CD4-positive, alpha-beta memory T cell (primary cell): ENCODE results near the gene ABHD5. TPM values are rescaled to one million over a fixed set of nuclear protein-coding genes. Genes with fewer than 3 reads are reported as not detected.

Source experiments
- CTCF ChIA-PET: fragments of 350-600 bp; sonication (Branson Sonifier 250); formaldehyde crosslinking; loops from one replicate; lab custom pipeline; 2021; ENCODE audit warnings: inconsistent platforms; ENCODE audit not compliant: partially characterized antibody; lab: Charles Lee
- POLR2A ChIA-PET: fragments of 350-600 bp; sonication (Branson Sonifier 250); formaldehyde crosslinking; loops from one replicate; lab custom pipeline; 2021; ENCODE audit not compliant: partially characterized antibody; lab: Charles Lee
- DNase-seq, 5 donors: peaks; one replicate each; pipeline versions ENCODE4 v3.0.0 to v3.0.0-alpha.2; 2020 to 2022; ENCODE audit warnings: mixed read lengths in 1 of 5
- H3K27ac ChIP-seq: one replicate; pipeline ENCODE4 v1.7.0; 2013; ENCODE audit warnings: low read depth, low read length
- H3K27me3 ChIP-seq: 2 replicates; pipeline ENCODE4 v1.7.0; 2013; ENCODE audit warnings: mild to moderate bottlenecking, low read length, moderate library complexity; ENCODE audit not compliant: insufficient read depth
- H3K36me3 ChIP-seq: 2 replicates; pipeline ENCODE4 v1.7.0; 2013; ENCODE audit warnings: mild to moderate bottlenecking, low read length, moderate library complexity; ENCODE audit not compliant: insufficient read depth
- H3K4me1 ChIP-seq: 2 replicates; pipeline ENCODE4 v1.7.0; 2013; ENCODE audit warnings: mild to moderate bottlenecking, low read length, moderate library complexity; ENCODE audit not compliant: insufficient read depth
- H3K4me3 ChIP-seq, 2 donors: one replicate each; pipeline ENCODE4 v1.7.0; 2013; ENCODE audit warnings: low read length in 2 of 2, mild to moderate bottlenecking in 1 of 2
- H3K9me3 ChIP-seq, 2 donors: one replicate each; pipeline ENCODE4 v1.7.0; 2013; ENCODE audit warnings: low read length in 2 of 2, control low read depth in 1 of 2; ENCODE audit not compliant: control insufficient read depth in 1 of 2
- H3K27ac Mint-ChIP-seq, 7 donors: one replicate each; pipeline ENCODE4 v1.8.0; 2020 to 2021; ENCODE audit warnings: mixed read lengths in 7 of 7, mild to moderate bottlenecking in 6 of 7, inconsistent platforms in 3 of 7, moderate library complexity in 3 of 7
- H3K27me3 Mint-ChIP-seq, 2 donors: one replicate each; pipeline ENCODE4 v1.8.0; 2020 to 2021; ENCODE audit warnings: mixed read lengths in 2 of 2
- H3K36me3 Mint-ChIP-seq, 2 donors: one replicate each; pipeline ENCODE4 v1.8.0; 2020 to 2021; ENCODE audit warnings: mixed read lengths in 2 of 2, inconsistent platforms in 1 of 2, mild to moderate bottlenecking in 1 of 2
- H3K4me1 Mint-ChIP-seq, 4 donors: one replicate each; pipeline ENCODE4 v1.8.0; 2020 to 2021; ENCODE audit warnings: mixed read lengths in 4 of 4, mild to moderate bottlenecking in 1 of 4
- H3K4me3 Mint-ChIP-seq, 8 donors: one replicate each; pipeline ENCODE4 v1.8.0; 2020 to 2021; ENCODE audit warnings: mixed read lengths in 8 of 8, mild to moderate bottlenecking in 7 of 8, moderate library complexity in 6 of 8, inconsistent platforms in 3 of 8
- H3K9me3 Mint-ChIP-seq, 8 donors: one replicate each; pipeline ENCODE4 v1.8.0; 2020 to 2021; ENCODE audit warnings: mixed read lengths in 8 of 8, mild to moderate bottlenecking in 5 of 8, inconsistent platforms in 3 of 8, moderate library complexity in 1 of 8
- intact Hi-C: fragments of 100-400 bp; cut with micrococcal nuclease; formaldehyde crosslinking; loops from one replicate; pipeline ENCODE4 v1.15.1; 2023
- polyA plus RNA-seq, 2 donors: library from polyadenylated mRNA; unstranded; fragments of 300-500 nt; fragmentation: Illumina TruSeq; gene quantifications; one replicate each; pipeline ENCODE4 v1.2.3, GENCODE V29; 2021
- total RNA-seq, 2 experiments: library from RNA; stranded (reverse); gene quantifications; one replicate each; pipeline ENCODE4 v1.2.3, GENCODE V29; 2021

Gene ABHD5
- total and polyA plus RNA-seq, 4 experiments from 2014 or later = 5.3 to 7.5 (median 6.6) TPM

DNA sequence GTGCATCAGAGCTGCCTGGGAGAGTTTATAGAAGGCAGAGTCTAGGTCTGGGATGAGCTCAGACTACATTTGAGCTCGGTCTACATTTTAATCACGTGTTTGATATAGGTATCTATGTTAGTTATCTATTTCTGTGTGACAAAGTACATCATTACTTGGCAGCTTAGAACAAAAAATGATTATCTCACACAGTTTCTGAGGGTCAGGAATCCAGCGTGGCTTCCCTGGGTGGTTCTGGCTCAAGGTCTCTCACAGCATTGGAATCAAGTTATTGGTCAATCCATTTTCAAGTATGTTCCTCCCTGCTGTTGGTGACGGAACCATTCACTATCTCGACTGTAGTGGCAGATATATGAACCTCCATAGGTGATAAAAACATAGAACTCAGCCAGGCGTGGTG lies 71.7 kb downstream of the ABHD5 start:
- Histone ChIP-seq H3K36me3 (no peaks in the 10 kb centered on the region), H3K4me3 (no peak overlapping the region), H3K27ac (no peak overlapping the region), H3K9me3 (no peaks in the 10 kb centered on the region), H3K27me3 (no peaks in the 10 kb centered on the region), H3K4me1 (peaks cover 1% of the 10 kb centered on the region)
- CTCF ChIA-PET = interaction anchor here (0.7 to 1.5 kb wide), 2 partner anchors 10 to 58 kb away, joined by 3 to 4 read pairs; no protein-coding TSS in a partner anchor
- intact Hi-C loops = no loop called here
- DNase-seq = no peak
- Mint-ChIP-seq H3K9me3 (peaks cover 0 to 2% (median 0%) of the 10 kb centered on the region in 8 donors), H3K27ac (no peak overlapping the region), H3K36me3 (no peaks in the 10 kb centered on the region), H3K4me1 (peaks cover 11 to 21% (median 16%) of the 10 kb centered on the region in 4 donors), H3K4me3 (no peak overlapping the region), H3K27me3 (no peaks in the 10 kb centered on the region)
- POLR2A ChIA-PET = no interaction called here

- no peaks in the 10 kb centered on the region for H3K9me3 Mint-ChIP-seq
- no peak overlapping the region for H3K4me3 Mint-ChIP-seq
- intact Hi-C loops = no loop called here
- H3K27me3 Mint-ChIP-seq = peaks cover 2% of the 10 kb centered on the region in 2 donors
- H3K4me1 Mint-ChIP-seq = peaks cover under 1 to 15% (median 8%) of the 10 kb centered on the region in 4 donors
- Histone ChIP-seq H3K36me3 (no peaks in the 10 kb centered on the region), H3K9me3 (no peaks in the 10 kb centered on the region), H3K4me3 (no peak overlapping the region), H3K27me3 (no peaks in the 10 kb centered on the region), H3K4me1 (peaks cover 7% of the 10 kb centered on the region), H3K27ac (no peak overlapping the region)
- POLR2A ChIA-PET = no interaction called here
- no peaks in the 10 kb centered on the region for H3K36me3 Mint-ChIP-seq
- CTCF ChIA-PET = no interaction called here
- H3K27ac Mint-ChIP-seq = no peak overlapping the region
- no peak for DNase-seq
Observed at GRCh38 chr3:43764056-43764455, 73.3 kb downstream of the ABHD5 start.

DNA sequence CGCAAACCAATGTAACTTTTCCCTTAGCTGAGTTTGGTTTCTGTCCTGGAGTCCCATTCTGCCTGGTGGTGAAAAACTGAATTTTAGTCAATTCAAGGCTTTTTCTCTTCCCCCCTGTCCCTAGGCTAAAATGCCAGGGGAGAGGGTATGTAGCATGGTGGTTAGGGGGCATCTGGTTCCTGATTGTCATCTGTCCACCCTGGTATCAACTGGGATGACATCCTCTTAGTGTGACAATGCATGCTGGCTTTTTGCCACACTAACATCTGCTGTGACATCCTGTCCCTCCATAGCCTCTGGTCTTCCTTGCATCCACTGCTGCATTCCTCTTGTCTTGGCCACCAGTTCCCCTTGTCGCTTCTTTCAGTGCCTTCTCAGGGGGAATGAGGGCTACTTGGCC lies 73.7 kb downstream of the ABHD5 start:
- H3K27ac Mint-ChIP-seq = no peak overlapping the region
- Histone ChIP-seq H3K9me3 (no peaks in the 10 kb centered on the region), H3K4me3 (no peak overlapping the region), H3K27ac (no peak overlapping the region), H3K4me1 (peaks cover 11% of the 10 kb centered on the region), H3K36me3 (no peaks in the 10 kb centered on the region), H3K27me3 (no peaks in the 10 kb centered on the region)
- no peaks in the 10 kb centered on the region for H3K36me3 Mint-ChIP-seq
- intact Hi-C loops = no loop called here
- peaks cover 2% of the 10 kb centered on the region in 2 donors for H3K27me3 Mint-ChIP-seq
- no peak overlapping the region for H3K4me3 Mint-ChIP-seq
- POLR2A ChIA-PET = no interaction called here
- H3K4me1 Mint-ChIP-seq = peaks cover 4 to 15% (median 11%) of the 10 kb centered on the region in 4 donors
- no peaks in the 10 kb centered on the region for H3K9me3 Mint-ChIP-seq
- DNase-seq = no peak
- CTCF ChIA-PET = no interaction called here

GRCh38 chr3:43765521-43765971 lies 74.8 kb downstream of the ABHD5 start:
- peaks cover 11 to 24% (median 18%) of the 10 kb centered on the region in 4 donors for H3K4me1 Mint-ChIP-seq
- Histone ChIP-seq H3K4me1 (peaks cover 22% of the 10 kb centered on the region), H3K4me3 (no peak overlapping the region), H3K36me3 (no peaks in the 10 kb centered on the region), H3K9me3 (no peaks in the 10 kb centered on the region), H3K27me3 (no peaks in the 10 kb centered on the region), H3K27ac (no peak overlapping the region)
- intact Hi-C loops = no loop called here
- H3K9me3 Mint-ChIP-seq = no peaks in the 10 kb centered on the region
- ChIA-PET POLR2A (no interaction called here), CTCF (interaction anchor here (1.5 to 1.9 kb wide), 2 partner anchors 10 to 220 kb away, joined by 4 to 13 read pairs; no protein-coding TSS in a partner anchor)
- DNase-seq = no peak
- H3K27me3 Mint-ChIP-seq = peaks cover 2% of the 10 kb centered on the region in 2 donors
- H3K27ac Mint-ChIP-seq = no peak overlapping the region
- H3K4me3 Mint-ChIP-seq = no peak overlapping the region
- H3K36me3 Mint-ChIP-seq = no peaks in the 10 kb centered on the region

DNA sequence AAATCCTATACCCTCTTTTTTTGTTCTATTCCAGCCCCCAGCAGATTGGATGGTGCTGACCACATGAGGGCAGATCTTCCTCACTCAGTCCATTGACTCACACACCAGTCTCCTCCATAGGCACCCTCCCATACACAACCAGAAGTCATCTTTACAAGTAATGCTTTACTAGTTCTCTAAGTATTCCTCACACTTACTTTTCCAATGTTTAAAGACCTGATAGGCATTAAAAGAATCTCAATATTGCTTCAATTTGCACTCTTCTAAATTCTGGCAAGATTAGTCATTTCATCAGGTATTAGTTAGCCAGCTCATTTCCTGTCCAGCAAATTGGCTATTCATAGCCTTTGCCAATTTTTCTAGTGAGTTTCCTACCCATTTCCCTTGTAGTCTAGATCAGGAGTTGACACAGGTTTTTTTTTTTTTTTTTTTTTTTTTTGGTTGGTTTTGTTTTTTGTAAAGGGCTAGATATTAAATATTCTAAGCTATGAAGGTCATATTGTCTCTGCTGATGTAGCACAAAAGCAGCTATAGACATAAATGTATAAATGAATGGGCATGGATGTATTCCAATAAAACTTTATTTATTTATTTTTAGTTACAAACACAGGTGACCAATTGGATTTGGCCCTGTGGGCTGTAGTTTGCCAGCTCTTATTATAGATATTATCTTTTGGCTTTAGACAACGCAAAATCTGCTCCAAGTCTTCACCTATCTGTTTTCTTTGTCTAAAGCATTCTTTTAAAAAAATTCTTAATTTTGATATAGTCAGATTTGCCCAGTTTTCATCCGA lies 76.1 kb downstream of the ABHD5 start:
- intact Hi-C loops = no loop called here
- H3K4me1 ChIP-seq = peaks cover 31% of the 10 kb centered on the region
- H3K36me3 ChIP-seq = no peaks in the 10 kb centered on the region
- H3K4me1 Mint-ChIP-seq = peaks cover 17 to 37% (median 29%) of the 10 kb centered on the region in 4 donors
- H3K36me3 Mint-ChIP-seq = no peaks in the 10 kb centered on the region
- H3K27ac ChIP-seq = no peak overlapping the region
- H3K9me3 ChIP-seq = no peaks in the 10 kb centered on the region
- ChIA-PET POLR2A (no interaction called here), CTCF (interaction anchor here (0.7 to 1.9 kb wide), 6 partner anchors 8 to 235 kb away, joined by 3 to 13 read pairs (median 3); no protein-coding TSS in a partner anchor)
- H3K27me3 Mint-ChIP-seq = peaks cover 2% of the 10 kb centered on the region in 2 donors
- H3K27me3 ChIP-seq = no peaks in the 10 kb centered on the region
- H3K9me3 Mint-ChIP-seq = no peaks in the 10 kb centered on the region
- no peak overlapping the region for H3K4me3 ChIP-seq
- H3K4me3 Mint-ChIP-seq = no peak overlapping the region
- no peak overlapping the region for H3K27ac Mint-ChIP-seq
- no peak for DNase-seq

DNA sequence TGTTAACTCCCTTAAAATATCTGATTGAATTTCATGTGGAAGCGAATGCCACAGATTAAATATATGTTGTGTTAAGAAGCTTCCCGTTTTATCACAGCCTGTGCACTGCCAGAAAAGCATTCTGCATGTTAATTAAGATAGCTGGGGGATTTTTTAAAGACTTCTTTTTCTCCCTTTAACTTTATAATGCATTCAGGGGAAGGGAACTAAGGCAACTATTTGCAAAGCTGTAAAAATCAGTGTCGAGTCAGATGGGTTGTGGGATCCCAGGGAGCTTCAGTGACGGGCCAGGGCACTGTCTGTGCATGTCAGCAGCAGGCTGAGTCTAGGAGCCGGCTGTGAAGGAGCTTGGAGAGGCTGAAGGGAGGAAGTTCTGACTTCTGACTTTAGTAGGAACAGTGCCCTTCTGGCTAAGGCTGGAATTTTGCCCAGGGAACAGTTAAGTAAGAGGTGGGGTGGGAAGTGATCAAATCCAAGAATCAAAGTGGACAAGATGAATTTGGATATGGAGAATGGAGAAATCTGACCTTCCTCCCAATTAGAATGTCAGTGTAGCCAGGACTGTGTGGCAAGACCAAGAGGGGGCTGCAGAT lies 77.7 kb downstream of the ABHD5 start:
- intact Hi-C loops = no loop called here
- H3K4me3 ChIP-seq = no peak overlapping the region
- Mint-ChIP-seq H3K4me3 (peak overlapping the region in 3 of 8 donors; percentile 1 to 38 (median 18)), H3K36me3 (no peaks in the 10 kb centered on the region), H3K27ac (no peak overlapping the region), H3K4me1 (peaks cover 17 to 49% (median 35%) of the 10 kb centered on the region in 4 donors), H3K27me3 (peaks cover 2% of the 10 kb centered on the region in 2 donors), H3K9me3 (no peaks in the 10 kb centered on the region)
- peaks cover 35% of the 10 kb centered on the region for H3K4me1 ChIP-seq
- no peaks in the 10 kb centered on the region for H3K36me3 ChIP-seq
- ChIA-PET CTCF (interaction anchor here (0.9 to 3.3 kb wide), 11 partner anchors 8 to 225 kb away, joined by 3 to 24 read pairs (median 4); no protein-coding TSS in a partner anchor), POLR2A (interaction anchor here (1.5 kb wide), 1 partner anchor 13 kb away, joined by 8 read pairs; no protein-coding TSS in a partner anchor)
- H3K27ac ChIP-seq = no peak overlapping the region
- DNase-seq = no peak
- no peaks in the 10 kb centered on the region for H3K27me3 ChIP-seq
- H3K9me3 ChIP-seq = no peaks in the 10 kb centered on the region
